Ishikawa (cell line): ENCODE data around the gene HTR2A.

Experiments
- CEBPB ChIP-seq: IDR thresholded peaks from 2 replicates; pipeline ENCODE4 v1.6.1; 2012
- CREB1 ChIP-seq: IDR thresholded peaks from 2 replicates; pipeline ENCODE4 v1.6.1; 2012; ENCODE audit warnings: low read depth
- EGR1 ChIP-seq: IDR thresholded peaks from 2 replicates; pipeline ENCODE4 v1.6.1; 2012
- EP300 ChIP-seq: IDR thresholded peaks from 2 replicates; pipeline ENCODE4 v1.6.1; 2012; ENCODE audit warnings: borderline replicate concordance
- FOXM1 ChIP-seq: IDR thresholded peaks from 2 replicates; pipeline ENCODE4 v1.6.1; 2012; ENCODE audit warnings: low read depth, borderline replicate concordance
- NFIC ChIP-seq: IDR thresholded peaks from 2 replicates; pipeline ENCODE4 v1.6.1; 2012
- RAD21 ChIP-seq: IDR thresholded peaks from 2 replicates; pipeline ENCODE4 v1.6.1; 2012; ENCODE audit warnings: low read depth
- TAF1 ChIP-seq: IDR thresholded peaks from 2 replicates; pipeline ENCODE4 v1.6.1; 2012; ENCODE audit warnings: low read depth, mild to moderate bottlenecking
- TCF12 ChIP-seq: IDR thresholded peaks from 2 replicates; pipeline ENCODE4 v1.6.1; 2012; ENCODE audit warnings: low read depth
- TEAD4 ChIP-seq: IDR thresholded peaks from 2 replicates; pipeline ENCODE4 v1.6.1; 2012
- YY1 ChIP-seq: IDR thresholded peaks from 2 replicates; pipeline ENCODE4 v1.6.1; 2012; ENCODE audit warnings: low read depth
- ZBTB7A ChIP-seq: IDR thresholded peaks from 2 replicates; pipeline ENCODE4 v1.6.1; 2012; ENCODE audit warnings: low read depth
- TF ChIP-seq, protein P1 (sequence below): IDR thresholded peaks from 2 replicates; pipeline ENCODE4 v1.6.1; 2012
- TF ChIP-seq, protein P2 (sequence below): IDR thresholded peaks from 2 replicates; pipeline ENCODE4 v1.6.1; 2012
- TF ChIP-seq, protein P3 (sequence below): IDR thresholded peaks from 2 replicates; pipeline ENCODE4 v1.6.1; 2012; ENCODE audit warnings: low read depth, mild to moderate bottlenecking

The HTR2A gene

DNA sequence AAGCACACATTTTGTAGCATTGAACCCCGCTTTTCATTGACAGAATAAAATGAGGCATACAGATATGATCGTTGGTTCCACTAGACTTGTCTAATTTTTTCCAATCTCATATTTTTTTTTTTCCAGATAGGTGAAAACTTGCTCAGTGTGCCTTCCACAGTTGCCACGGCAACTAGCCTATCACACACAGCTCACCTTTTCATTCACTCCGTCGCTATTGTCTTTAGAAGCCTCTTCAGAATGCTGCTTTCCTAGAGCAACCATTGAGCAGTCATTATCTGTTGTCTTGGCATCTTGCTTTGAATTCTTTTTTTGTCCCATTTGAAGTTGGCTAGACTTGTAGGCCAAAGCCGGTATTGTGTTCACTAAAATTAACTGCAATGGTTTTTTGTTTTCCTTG lies 62.2 kb downstream of the HTR2A start:
- TF ChIP-seq NFIC, result no peak
- TF ChIP-seq TAF1, result no peak
- no peak for TF ChIP-seq TEAD4
- TF ChIP-seq TCF12, result no peak
- TF ChIP-seq CEBPB, result no peak
- TF ChIP-seq EP300, result no peak
- TF ChIP-seq, protein P1, sequence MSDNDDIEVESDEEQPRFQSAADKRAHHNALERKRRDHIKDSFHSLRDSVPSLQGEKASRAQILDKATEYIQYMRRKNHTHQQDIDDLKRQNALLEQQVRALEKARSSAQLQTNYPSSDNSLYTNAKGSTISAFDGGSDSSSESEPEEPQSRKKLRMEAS, result no peak
- no peak for TF ChIP-seq EGR1
- no peak for TF ChIP-seq RAD21
- no peak for TF ChIP-seq CREB1
- TF ChIP-seq FOXM1, result no peak
- TF ChIP-seq ZBTB7A, result no peak
- no peak for TF ChIP-seq YY1
- TF ChIP-seq, protein P2, sequence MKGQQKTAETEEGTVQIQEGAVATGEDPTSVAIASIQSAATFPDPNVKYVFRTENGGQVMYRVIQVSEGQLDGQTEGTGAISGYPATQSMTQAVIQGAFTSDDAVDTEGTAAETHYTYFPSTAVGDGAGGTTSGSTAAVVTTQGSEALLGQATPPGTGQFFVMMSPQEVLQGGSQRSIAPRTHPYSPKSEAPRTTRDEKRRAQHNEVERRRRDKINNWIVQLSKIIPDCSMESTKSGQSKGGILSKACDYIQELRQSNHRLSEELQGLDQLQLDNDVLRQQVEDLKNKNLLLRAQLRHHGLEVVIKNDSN, result no peak
- TF ChIP-seq, protein P3, sequence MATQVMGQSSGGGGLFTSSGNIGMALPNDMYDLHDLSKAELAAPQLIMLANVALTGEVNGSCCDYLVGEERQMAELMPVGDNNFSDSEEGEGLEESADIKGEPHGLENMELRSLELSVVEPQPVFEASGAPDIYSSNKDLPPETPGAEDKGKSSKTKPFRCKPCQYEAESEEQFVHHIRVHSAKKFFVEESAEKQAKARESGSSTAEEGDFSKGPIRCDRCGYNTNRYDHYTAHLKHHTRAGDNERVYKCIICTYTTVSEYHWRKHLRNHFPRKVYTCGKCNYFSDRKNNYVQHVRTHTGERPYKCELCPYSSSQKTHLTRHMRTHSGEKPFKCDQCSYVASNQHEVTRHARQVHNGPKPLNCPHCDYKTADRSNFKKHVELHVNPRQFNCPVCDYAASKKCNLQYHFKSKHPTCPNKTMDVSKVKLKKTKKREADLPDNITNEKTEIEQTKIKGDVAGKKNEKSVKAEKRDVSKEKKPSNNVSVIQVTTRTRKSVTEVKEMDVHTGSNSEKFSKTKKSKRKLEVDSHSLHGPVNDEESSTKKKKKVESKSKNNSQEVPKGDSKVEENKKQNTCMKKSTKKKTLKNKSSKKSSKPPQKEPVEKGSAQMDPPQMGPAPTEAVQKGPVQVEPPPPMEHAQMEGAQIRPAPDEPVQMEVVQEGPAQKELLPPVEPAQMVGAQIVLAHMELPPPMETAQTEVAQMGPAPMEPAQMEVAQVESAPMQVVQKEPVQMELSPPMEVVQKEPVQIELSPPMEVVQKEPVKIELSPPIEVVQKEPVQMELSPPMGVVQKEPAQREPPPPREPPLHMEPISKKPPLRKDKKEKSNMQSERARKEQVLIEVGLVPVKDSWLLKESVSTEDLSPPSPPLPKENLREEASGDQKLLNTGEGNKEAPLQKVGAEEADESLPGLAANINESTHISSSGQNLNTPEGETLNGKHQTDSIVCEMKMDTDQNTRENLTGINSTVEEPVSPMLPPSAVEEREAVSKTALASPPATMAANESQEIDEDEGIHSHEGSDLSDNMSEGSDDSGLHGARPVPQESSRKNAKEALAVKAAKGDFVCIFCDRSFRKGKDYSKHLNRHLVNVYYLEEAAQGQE, result no peak

DNA sequence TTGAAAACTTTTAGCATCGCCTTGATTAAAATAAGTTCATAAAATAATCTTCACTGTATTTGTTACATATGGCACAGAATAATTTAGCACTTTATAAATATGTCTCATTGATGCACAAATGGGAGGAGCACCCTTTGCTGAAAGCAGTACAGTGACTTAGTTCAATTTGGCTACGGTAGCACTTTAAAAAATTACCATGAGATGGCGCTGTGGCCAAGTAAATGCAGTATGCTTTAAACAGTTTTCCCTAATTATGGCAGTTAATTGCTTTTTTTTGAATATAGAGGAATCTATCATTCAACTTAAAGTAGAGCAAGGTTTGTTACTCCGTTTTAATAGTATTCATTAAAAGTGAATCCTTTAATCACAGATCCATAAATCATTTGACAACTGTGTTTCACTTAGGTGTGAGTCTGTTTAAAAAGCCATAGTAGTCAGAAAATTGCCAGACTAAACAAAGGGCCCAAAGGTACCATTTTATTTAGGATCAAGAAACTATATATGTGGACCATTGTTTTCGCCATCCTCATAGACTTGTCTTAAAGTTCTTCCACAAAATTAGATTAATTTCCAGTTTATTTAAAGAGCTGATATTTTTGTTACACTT lies 65.2 kb downstream of the HTR2A start:
- TF ChIP-seq, protein P1, result no peak
- TF ChIP-seq CEBPB, result no peak
- TF ChIP-seq FOXM1, result 0 out of 2 replicates have a peak, but pooled peaks have one; percentile 30
- no peak for TF ChIP-seq TEAD4
- no peak for TF ChIP-seq YY1
- TF ChIP-seq CREB1, result no peak
- no peak for TF ChIP-seq EP300
- peak; percentile 88 for TF ChIP-seq RAD21
- TF ChIP-seq, protein P3, result no peak
- TF ChIP-seq, protein P2, result no peak
- TF ChIP-seq TCF12, result no peak
- no peak for TF ChIP-seq ZBTB7A
- TF ChIP-seq TAF1, result no peak
- no peak for TF ChIP-seq NFIC
- TF ChIP-seq EGR1, result no peak

DNA sequence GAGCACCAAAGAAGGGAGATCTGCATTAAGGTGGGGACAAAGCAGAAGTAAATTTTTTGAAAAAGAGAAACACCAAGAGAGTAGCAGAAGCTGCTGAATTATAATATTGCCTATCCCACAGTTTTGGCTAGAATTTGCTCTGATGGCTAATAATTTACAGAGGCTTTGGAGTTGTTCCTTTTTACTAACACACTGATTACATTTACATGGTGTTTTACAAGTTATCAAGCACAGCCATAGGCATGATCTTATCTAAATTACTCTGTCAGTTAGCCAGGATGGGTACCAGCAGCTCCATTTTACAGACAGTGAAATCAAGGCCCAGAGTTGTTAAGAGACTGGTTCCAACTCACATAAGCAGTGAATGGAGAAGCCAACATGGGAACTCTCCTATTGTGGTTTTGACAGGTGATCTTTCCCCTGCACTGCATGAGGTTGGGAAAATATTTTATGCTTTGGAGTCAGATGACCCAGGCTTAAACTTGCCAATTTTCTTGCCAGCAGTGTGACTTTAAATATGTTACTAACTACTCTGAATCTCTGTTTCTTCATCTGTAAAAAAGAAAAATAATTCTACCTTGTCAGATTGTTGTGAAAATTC lies 66.3 kb downstream of the HTR2A start:
- TF ChIP-seq EP300 (no peak), NFIC (no peak), CREB1 (no peak), TCF12 (no peak)
- TF ChIP-seq, protein P2, result no peak

DNA sequence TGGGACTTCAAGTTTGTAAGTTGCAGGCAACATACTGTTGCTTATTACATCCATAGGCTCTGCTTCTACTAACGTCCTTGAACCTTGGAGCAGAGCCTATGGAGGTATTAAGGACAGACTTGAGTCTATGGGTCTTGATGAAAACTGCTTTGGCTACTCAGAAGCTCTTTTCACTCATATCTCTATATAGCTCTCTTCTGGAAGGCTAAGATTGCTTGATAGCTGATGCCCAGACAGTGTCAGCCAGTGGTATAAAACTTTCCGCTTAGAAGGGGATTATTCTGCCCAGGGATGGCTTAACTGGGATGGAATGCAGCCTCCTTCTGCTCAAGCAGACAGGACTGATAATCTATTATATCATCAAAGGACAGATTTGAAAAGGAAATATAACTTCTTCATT lies 74.3 kb downstream of the HTR2A start:
- TF ChIP-seq NFIC (no peak), TEAD4 (no peak), YY1 (no peak), TCF12 (no peak), CEBPB (no peak), FOXM1 (no peak), RAD21 (no peak), TAF1 (no peak), ZBTB7A (no peak)
- TF ChIP-seq, protein P1, result no peak
- TF ChIP-seq, protein P2, result no peak
- TF ChIP-seq, protein P3, result no peak
